Lower leg skin (tissue), 3 donors: ENCODE measurements around the gene SCYGR1.

Experiments
- CTCF ChIP-seq, 3 donors: fragments of 450-650 bp; IDR thresholded peaks; one replicate each; pipeline ENCODE4 v1.5.1; 2016; ENCODE audit warnings: antibody characterized with exemption in 3 of 3, mild to moderate bottlenecking in 3 of 3, moderate library complexity in 2 of 3
- POLR2A ChIP-seq, 2 donors: fragments of 450-650 bp; IDR thresholded peaks; one replicate each; pipeline ENCODE4 v1.6.1; 2016 to 2017; ENCODE audit warnings: antibody characterized with exemption in 2 of 2, mild to moderate bottlenecking in 1 of 2, moderate library complexity in 1 of 2

GRCh38 chr2:227397562-227397961, 9.8 kb upstream of the SCYGR1 start:
- no peak for TF ChIP-seq POLR2A (IDR thresholded peaks at IDR 0.05)
- TF ChIP-seq CTCF (IDR thresholded peaks at IDR 0.05), result no peak
